ENCODE data around the gene KCNK17. TPM values are rescaled to one million over a fixed set of nuclear protein-coding genes. Genes with fewer than 3 reads are reported as not detected.

The KCNK17 gene
- total and polyA plus RNA-seq, 2 of the 8 experiments (the other 6 are each of a cell fraction or from before 2014, with no cell fraction given): 2.9 to 3.4 TPM

GRCh38 chr6:39363280-39363679 is 49.1 kb upstream of the KCNK17 start:
- Histone ChIP-seq H3K4me1 (replicated peaks in 1 of 4; ENCODE audit: control insufficient read depth in 3 of 4, insufficient read depth in 4 of 4, low read length in 3 of 4) (peaks cover 0 to 7% (median 2%) of the 10 kb centered on the region in 4 experiments; a peak in 4 of 7 replicates), H4K20me1 (replicated peaks in 1 of 2; ENCODE audit: control insufficient read depth in 1 of 2, insufficient read depth in 2 of 2, low read length in 2 of 2) (no peaks in the 10 kb centered on the region), H2AFZ (ENCODE audit: low read length) (no peak overlapping the region), H2BK20ac (ENCODE audit: low read length) (no peak overlapping the region), H4K8ac (ENCODE audit: extremely low read depth, insufficient read depth, low read length) (no peak overlapping the region), H2BK12ac (ENCODE audit: low read depth, low read length) (no peak overlapping the region), H2AK5ac (ENCODE audit: low read depth, low read length) (no peak overlapping the region), H3K4me2 (ENCODE audit: insufficient read depth in 1 of 2, low read depth in 2 of 2, low read length in 2 of 2) (no peak overlapping the region), H3K36me3 (ENCODE audit: control insufficient read depth in 2 of 4, insufficient read depth in 4 of 4, low read length in 3 of 4) (no peaks in the 10 kb centered on the region), H4K91ac (replicated peaks; ENCODE audit: insufficient read length, low read length) (no peak overlapping the region), H3K79me1 (ENCODE audit: low read depth, low read length) (no peaks in the 10 kb centered on the region), H3K4ac (replicated peaks; ENCODE audit: insufficient read length, low read depth, low read length) (no peak overlapping the region), H3K23me2 (ENCODE audit: low read depth, low read length) (peaks cover 2% of the 10 kb centered on the region; the same call in 1 of the 2 replicates), H3K27ac (ENCODE audit: low read depth, low read length) (no peak overlapping the region), H3K9ac (replicated peaks in 1 of 4; ENCODE audit: extremely low read depth in 1 of 4, low read depth in 3 of 4, low read length in 3 of 4) (no peak overlapping the region), H3K79me2 (ENCODE audit: control insufficient read depth in 1 of 2, insufficient read depth in 2 of 2, low read length in 2 of 2) (no peaks in the 10 kb centered on the region), H3K56ac (replicated peaks; ENCODE audit: insufficient read length, low read depth, low read length) (no peak overlapping the region), H2BK15ac (ENCODE audit: low read length) (no peak overlapping the region), H2BK120ac (replicated peaks; ENCODE audit: low read depth, low read length) (no peak overlapping the region), H3K9me3 (ENCODE audit: insufficient read depth in 2 of 2, low read depth in 1 of 2, low read length in 1 of 2) (no peaks in the 10 kb centered on the region), H3K18ac (ENCODE audit: extremely low read depth, low read length) (no peak overlapping the region), H3K27me3 (replicated peaks in 1 of 4; ENCODE audit: control insufficient read depth in 3 of 4, extremely low read depth in 1 of 4, insufficient read depth in 3 of 4, low read length in 3 of 4) (no peaks in the 10 kb centered on the region), H2BK5ac (ENCODE audit: low read depth, low read length) (no peak overlapping the region), H3K23ac (ENCODE audit: insufficient read length) (no peak overlapping the region), H4K5ac (ENCODE audit: insufficient read length, low read depth, low read length) (no peak overlapping the region), H3K14ac (ENCODE audit: insufficient read length) (no peak overlapping the region), H3K4me3 (ENCODE audit: extremely low read depth in 1 of 4, insufficient read depth in 2 of 4, low read depth in 3 of 4, low read length in 4 of 4) (no peak overlapping the region)
- no peak for DNase-seq (ENCODE audit: low read depth in 1 of 2, low spot score in 2 of 2)
- 84% methylated on average over 8 of the region's 8 CpGs; no CpG with 5 or more reads in 1 of the 2 experiments for WGBS, 2 experiments (ENCODE audit: extremely low coverage in 1 of 2, insufficient coverage in 1 of 2, insufficient read length in 1 of 2, insufficient replicate concordance in 2 of 2, low coverage in 1 of 2, low lambda C conversion rate in 2 of 2, missing lambda C conversion rate in 1 of 2)
- FAIRE-seq: no peak
- TF ChIP-seq, protein P1, sequence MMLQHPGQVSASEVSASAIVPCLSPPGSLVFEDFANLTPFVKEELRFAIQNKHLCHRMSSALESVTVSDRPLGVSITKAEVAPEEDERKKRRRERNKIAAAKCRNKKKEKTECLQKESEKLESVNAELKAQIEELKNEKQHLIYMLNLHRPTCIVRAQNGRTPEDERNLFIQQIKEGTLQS (IDR thresholded peaks at IDR 0.05; ENCODE audit: insufficient read depth, low read depth, low read length): no peak
- TF ChIP-seq MAFK (IDR thresholded peaks at IDR 0.05; ENCODE audit: low read depth, low read length) (no peak), ZNF274 (IDR thresholded peaks at IDR 0.05; ENCODE audit: borderline replicate concordance, extremely low read depth, low read length) (no peak), TCF12 (IDR thresholded peaks at IDR 0.05; ENCODE audit: low read depth, low read length) (no peak), FOSL1 (IDR thresholded peaks at IDR 0.05; ENCODE audit: insufficient read depth, low read depth, low read length) (no peak), SUZ12 (IDR thresholded peaks at IDR 0.05; ENCODE audit: low read length) (no peak), POU5F1 (IDR thresholded peaks at IDR 0.05; ENCODE audit: low read depth, low read length) (no peak), ASH2L (IDR thresholded peaks at IDR 0.05; ENCODE audit: low read length) (no peak)
- TF ChIP-seq, protein P2, sequence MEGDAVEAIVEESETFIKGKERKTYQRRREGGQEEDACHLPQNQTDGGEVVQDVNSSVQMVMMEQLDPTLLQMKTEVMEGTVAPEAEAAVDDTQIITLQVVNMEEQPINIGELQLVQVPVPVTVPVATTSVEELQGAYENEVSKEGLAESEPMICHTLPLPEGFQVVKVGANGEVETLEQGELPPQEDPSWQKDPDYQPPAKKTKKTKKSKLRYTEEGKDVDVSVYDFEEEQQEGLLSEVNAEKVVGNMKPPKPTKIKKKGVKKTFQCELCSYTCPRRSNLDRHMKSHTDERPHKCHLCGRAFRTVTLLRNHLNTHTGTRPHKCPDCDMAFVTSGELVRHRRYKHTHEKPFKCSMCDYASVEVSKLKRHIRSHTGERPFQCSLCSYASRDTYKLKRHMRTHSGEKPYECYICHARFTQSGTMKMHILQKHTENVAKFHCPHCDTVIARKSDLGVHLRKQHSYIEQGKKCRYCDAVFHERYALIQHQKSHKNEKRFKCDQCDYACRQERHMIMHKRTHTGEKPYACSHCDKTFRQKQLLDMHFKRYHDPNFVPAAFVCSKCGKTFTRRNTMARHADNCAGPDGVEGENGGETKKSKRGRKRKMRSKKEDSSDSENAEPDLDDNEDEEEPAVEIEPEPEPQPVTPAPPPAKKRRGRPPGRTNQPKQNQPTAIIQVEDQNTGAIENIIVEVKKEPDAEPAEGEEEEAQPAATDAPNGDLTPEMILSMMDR (IDR thresholded peaks at IDR 0.05; ENCODE audit: control extremely low read depth in 1 of 3, insufficient read depth in 1 of 3, low read depth in 1 of 3, low read length in 3 of 3): no peak
- POLR2A ChIA-PET (ENCODE audit: partially characterized antibody): no interaction called here
- CTCF ChIA-PET (ENCODE audit: partially characterized antibody): interaction anchor here (0.6 to 6.3 kb wide), 27 partner anchors 7 to 1705 kb away, joined by 3 to 89 read pairs (median 4); partner anchors contain the start of gene KIF6

Data from H1 (cell line).